GM10266 (cell line): ENCODE measurements around the gene SWI5.

Source experiments
- DNase-seq: peaks from one replicate; pipeline ENCODE4 v3.0.0; 2012; ENCODE audit errors: extremely low spot score
- CTCF ChIP-seq: IDR thresholded peaks from 2 replicates; pipeline ENCODE4 v1.5.1; 2012; ENCODE audit warnings: mild to moderate bottlenecking, low read depth; ENCODE audit not compliant: control insufficient read depth, insufficient read depth; ENCODE audit errors: missing control alignments

SWI5 gene

DNA sequence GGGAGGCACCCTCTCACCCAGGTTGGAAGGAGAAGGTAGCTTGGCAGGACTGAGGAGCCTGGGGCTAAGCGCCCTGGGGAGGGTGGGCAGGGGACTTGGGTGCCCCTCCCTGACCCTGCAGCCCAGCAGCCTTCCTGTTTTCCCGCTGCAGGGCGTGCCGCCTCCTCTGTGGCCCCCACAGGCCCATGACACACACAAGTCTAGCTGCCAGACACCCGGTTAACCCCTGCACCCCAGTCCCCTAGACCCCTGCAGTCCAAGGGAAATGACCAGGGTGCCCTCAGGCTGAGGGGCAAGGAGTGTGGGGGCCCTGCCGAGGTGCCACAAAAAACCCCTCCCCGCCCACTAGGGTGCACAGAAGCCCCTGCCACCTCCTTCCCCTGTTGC is 33.3 kb upstream of the SWI5 start:
- no peak for TF ChIP-seq CTCF
- DNase-seq = no peak

- no peak for DNase-seq
- no peak for TF ChIP-seq CTCF
Measured at GRCh38 chr9:128243215-128244018, 32.7 kb upstream of the SWI5 start.

GRCh38 chr9:128244091-128244836 is 31.8 kb upstream of the SWI5 start:
- no peak for DNase-seq
- TF ChIP-seq CTCF = no peak

DNA sequence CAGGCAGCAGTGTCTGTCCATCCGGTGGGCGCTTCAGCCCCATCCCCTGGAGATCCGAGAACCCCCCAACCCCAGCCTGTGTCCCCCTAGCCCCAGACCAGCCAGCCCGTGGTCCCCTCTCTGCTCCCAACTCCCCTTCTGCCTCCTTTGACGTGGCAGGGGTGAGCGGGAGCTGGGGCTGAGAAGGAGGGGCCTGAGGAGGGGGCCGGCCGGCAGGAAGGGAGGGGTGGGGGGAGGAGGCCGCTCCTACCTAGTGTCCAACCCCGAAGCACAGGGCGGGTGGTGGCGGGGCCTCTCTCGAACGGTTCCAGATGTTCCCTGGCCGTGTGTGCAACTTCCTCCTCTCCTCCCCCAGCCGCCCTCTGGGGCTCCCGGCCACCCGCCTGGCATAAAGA is 31.2 kb upstream of the SWI5 start:
- no peak for DNase-seq

DNA sequence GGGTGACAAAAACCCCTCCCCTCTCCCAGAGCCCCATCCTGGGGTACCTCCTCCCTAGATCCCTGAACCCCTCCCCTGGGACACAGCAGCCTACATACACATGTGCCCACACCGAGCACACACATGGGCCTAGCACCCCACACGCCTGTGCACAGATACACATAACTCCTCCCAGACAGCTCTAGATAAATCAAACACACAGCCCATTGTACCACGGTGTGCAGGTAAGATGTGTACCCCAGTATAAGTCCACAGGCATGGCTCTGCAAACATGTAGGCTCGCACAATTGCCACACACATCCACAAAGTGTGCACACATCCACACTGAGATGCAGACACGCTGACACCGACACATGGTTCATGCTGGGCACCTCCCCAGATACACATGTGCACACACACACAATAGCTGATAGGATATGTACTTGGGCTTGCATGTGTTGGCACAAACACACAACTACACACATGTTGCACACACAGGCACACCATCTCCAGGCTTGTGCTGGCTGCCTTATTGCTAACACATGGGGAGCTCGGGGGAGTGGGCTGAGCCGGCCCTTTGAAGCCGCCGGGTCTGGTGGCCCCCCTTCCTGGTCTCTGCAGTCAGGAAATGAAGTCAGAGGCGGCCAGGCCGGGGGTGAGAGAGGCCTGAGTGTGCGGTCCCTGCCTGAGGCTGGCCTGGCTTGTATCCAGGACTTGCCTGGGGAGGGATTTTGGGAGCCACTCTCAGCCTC is 30.5 kb upstream of the SWI5 start:
- DNase-seq = no peak
- TF ChIP-seq CTCF = no peak

More for the DNA sequence above, 31.2 kb upstream of the SWI5 start:
- TF ChIP-seq CTCF = no peak

GRCh38 chr9:128246471-128246870 is 29.6 kb upstream of the SWI5 start:
- DNase-seq = no peak
- TF ChIP-seq CTCF = no peak
